GM12878 (cell line): Measurements from ENCODE around the gene FOXP1.

Experiments
- ATF2 ChIP-seq: IDR thresholded peaks from 2 replicates; pipeline ENCODE4 v1.6.1; 2012; ENCODE audit warnings: low read length, inconsistent platforms
- DPF2 ChIP-seq: fragments of 450-650 bp; IDR thresholded peaks from 2 replicates; pipeline ENCODE4 v1.6.1; 2017; ENCODE audit warnings: mild to moderate bottlenecking
- EZH2 ChIP-seq: IDR thresholded peaks from 2 replicates; pipeline ENCODE4 v1.6.1; 2012; ENCODE audit warnings: low read depth, mild to moderate bottlenecking, control low read depth, inconsistent platforms, low read length, borderline replicate concordance; ENCODE audit not compliant: control insufficient read depth
- FOS ChIP-seq: IDR thresholded peaks from 3 replicates; pipeline ENCODE4 v1.6.1; 2011; ENCODE audit warnings: borderline replicate concordance; ENCODE audit not compliant: insufficient read length; ENCODE audit errors: extremely low read depth
- HDGF ChIP-seq: fragments of 450-650 bp; IDR thresholded peaks from 2 replicates; pipeline ENCODE4 v1.6.1; 2016; ENCODE audit warnings: antibody characterized with exemption
- MYC ChIP-seq: IDR thresholded peaks from 2 replicates; pipeline ENCODE4 v1.6.1; 2011; ENCODE audit warnings: mild to moderate bottlenecking, low read length, moderate library complexity, inconsistent platforms; ENCODE audit not compliant: insufficient read depth, insufficient replicate concordance, insufficient read length, severe bottlenecking
- POLR2A ChIP-seq: IDR thresholded peaks from 2 replicates; pipeline ENCODE4 v1.6.1; 2011; ENCODE audit warnings: low read depth, mild to moderate bottlenecking, low read length
- POLR2AphosphoS5 ChIP-seq: IDR thresholded peaks from 2 replicates; pipeline ENCODE4 v1.6.1; 2011; ENCODE audit warnings: mild to moderate bottlenecking, low read length, inconsistent platforms
- RBBP5 ChIP-seq: fragments of 200-600 bp; sonication (generic); conservative IDR thresholded peaks from 2 replicates; pipeline ENCODE4 v1.6.1; 2016
- REST ChIP-seq: IDR thresholded peaks from 2 replicates; pipeline ENCODE4 v1.6.1; 2012; ENCODE audit warnings: mild to moderate bottlenecking, low read depth, low read length
- SPI1 ChIP-seq: IDR thresholded peaks from 2 replicates; pipeline ENCODE4 v1.6.1; 2011; ENCODE audit warnings: low read depth, mild to moderate bottlenecking, low read length, moderate library complexity, borderline replicate concordance; ENCODE audit not compliant: insufficient read depth
- USF2 ChIP-seq: IDR thresholded peaks from 2 replicates; pipeline ENCODE4 v1.6.1; 2011; ENCODE audit warnings: low read depth, low read length, improper control_type of control experiment, borderline replicate concordance
- TF ChIP-seq, protein P1 (sequence below), 3 experiments: IDR thresholded peaks in 2 of 3; conservative IDR thresholded peaks in 1 of 3; 2 replicates each; pipeline ENCODE4 v1.5.1; 2011; ENCODE audit warnings: low read depth in 3 of 3, low read length in 3 of 3, mild to moderate bottlenecking in 3 of 3, control low read depth in 2 of 3, moderate library complexity in 2 of 3, inconsistent platforms in 1 of 3, mixed read lengths in 1 of 3; ENCODE audit not compliant: control insufficient read depth in 2 of 3, insufficient read depth in 1 of 3; ENCODE audit errors: extremely low read depth in 1 of 3

- TF ChIP-seq, protein P1, sequence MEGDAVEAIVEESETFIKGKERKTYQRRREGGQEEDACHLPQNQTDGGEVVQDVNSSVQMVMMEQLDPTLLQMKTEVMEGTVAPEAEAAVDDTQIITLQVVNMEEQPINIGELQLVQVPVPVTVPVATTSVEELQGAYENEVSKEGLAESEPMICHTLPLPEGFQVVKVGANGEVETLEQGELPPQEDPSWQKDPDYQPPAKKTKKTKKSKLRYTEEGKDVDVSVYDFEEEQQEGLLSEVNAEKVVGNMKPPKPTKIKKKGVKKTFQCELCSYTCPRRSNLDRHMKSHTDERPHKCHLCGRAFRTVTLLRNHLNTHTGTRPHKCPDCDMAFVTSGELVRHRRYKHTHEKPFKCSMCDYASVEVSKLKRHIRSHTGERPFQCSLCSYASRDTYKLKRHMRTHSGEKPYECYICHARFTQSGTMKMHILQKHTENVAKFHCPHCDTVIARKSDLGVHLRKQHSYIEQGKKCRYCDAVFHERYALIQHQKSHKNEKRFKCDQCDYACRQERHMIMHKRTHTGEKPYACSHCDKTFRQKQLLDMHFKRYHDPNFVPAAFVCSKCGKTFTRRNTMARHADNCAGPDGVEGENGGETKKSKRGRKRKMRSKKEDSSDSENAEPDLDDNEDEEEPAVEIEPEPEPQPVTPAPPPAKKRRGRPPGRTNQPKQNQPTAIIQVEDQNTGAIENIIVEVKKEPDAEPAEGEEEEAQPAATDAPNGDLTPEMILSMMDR (IDR thresholded peaks at IDR 0.05 in 2 of 3, conservative IDR thresholded peaks at IDR 0.05 in 1 of 3; ENCODE audit: control insufficient read depth in 2 of 3, extremely low read depth in 1 of 3, insufficient read depth in 1 of 3, low read depth in 3 of 3, low read length in 3 of 3) = no peak
- TF ChIP-seq HDGF (no peak), REST (no peak), DPF2 (no peak), EZH2 (no peak), POLR2A (no peak), FOS (no peak), ATF2 (no peak), RBBP5 (no peak), POLR2AphosphoS5 (no peak), MYC (no peak), USF2 (no peak), SPI1 (no peak)
Observed at GRCh38 chr3:71104976-71105375, 478.6 kb downstream of the FOXP1 start.
